ENCODE results near the gene LMO2. TPM values are rescaled to one million over a fixed set of nuclear protein-coding genes. Genes with fewer than 3 reads are reported as not detected.

LMO2 gene
- total RNA-seq, 1 donor from 2014 or later, result 1.8 TPM

DNA sequence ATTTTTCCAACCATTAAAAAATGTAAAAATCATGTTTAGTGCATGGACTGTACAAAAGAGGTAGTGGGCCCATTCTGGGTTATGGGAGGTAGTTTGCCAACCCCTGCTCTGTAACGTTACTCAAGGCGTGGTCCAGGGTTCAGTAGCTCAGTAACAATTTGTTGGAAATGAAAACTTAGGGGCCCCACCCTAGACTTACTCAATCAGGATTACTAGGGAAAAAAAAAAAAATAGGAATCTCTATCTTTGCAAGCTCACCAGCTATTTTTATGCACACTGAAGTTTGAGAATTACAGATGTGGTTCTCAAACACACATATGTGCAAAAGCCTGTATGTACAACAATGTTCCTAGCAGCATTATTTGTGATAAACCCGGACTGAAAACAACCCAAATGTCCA is 17.3 kb upstream of the LMO2 start:
- Histone ChIP-seq H3K79me2 (ENCODE audit: insufficient read depth, low read length) (no peaks in the 10 kb centered on the region), H3K9ac (ENCODE audit: low read length) (no peak overlapping the region), H3K27ac (ENCODE audit: low read depth, low read length) (no peak overlapping the region), H3K27me3 (ENCODE audit: insufficient read depth, low read length) (no peaks in the 10 kb centered on the region), H2AFZ (ENCODE audit: low read depth, low read length) (no peak overlapping the region), H3K4me2 (ENCODE audit: low read length) (no peak overlapping the region), H3K9me3 (ENCODE audit: insufficient read depth, low read depth, low read length) (no peaks in the 10 kb centered on the region), H3K36me3 (ENCODE audit: insufficient read depth, low read length) (no peaks in the 10 kb centered on the region), H4K20me1 (ENCODE audit: insufficient read depth, low read length) (no peaks in the 10 kb centered on the region), H3K4me3 (ENCODE audit: insufficient read depth, low read depth, low read length) (no peak overlapping the region), H3K4me1 (ENCODE audit: insufficient read depth, low read length) (peaks cover 5% of the 10 kb centered on the region)
- no peak for TF ChIP-seq EZH2 (IDR thresholded peaks at IDR 0.05; ENCODE audit: insufficient read depth, low read length)
- TF ChIP-seq, protein P1, sequence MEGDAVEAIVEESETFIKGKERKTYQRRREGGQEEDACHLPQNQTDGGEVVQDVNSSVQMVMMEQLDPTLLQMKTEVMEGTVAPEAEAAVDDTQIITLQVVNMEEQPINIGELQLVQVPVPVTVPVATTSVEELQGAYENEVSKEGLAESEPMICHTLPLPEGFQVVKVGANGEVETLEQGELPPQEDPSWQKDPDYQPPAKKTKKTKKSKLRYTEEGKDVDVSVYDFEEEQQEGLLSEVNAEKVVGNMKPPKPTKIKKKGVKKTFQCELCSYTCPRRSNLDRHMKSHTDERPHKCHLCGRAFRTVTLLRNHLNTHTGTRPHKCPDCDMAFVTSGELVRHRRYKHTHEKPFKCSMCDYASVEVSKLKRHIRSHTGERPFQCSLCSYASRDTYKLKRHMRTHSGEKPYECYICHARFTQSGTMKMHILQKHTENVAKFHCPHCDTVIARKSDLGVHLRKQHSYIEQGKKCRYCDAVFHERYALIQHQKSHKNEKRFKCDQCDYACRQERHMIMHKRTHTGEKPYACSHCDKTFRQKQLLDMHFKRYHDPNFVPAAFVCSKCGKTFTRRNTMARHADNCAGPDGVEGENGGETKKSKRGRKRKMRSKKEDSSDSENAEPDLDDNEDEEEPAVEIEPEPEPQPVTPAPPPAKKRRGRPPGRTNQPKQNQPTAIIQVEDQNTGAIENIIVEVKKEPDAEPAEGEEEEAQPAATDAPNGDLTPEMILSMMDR (IDR thresholded peaks at IDR 0.05; ENCODE audit: insufficient read depth, low read depth, low read length), result no peak
- Mint-ChIP-seq H3K27me3 (ENCODE audit: low read depth, unreplicated experiment) (no peaks in the 10 kb centered on the region), H3K27ac (ENCODE audit: unreplicated experiment) (no peak overlapping the region), H3K36me3 (ENCODE audit: low read depth, unreplicated experiment) (no peaks in the 10 kb centered on the region), H3K4me3 (ENCODE audit: unreplicated experiment) (no peak overlapping the region), H3K4me1 (ENCODE audit: low read depth, unreplicated experiment) (peaks cover 6% of the 10 kb centered on the region), H3K9me3 (ENCODE audit: unreplicated experiment) (peaks cover 7% of the 10 kb centered on the region)
- no peak for DNase-seq (ENCODE audit: low read depth)
- FAIRE-seq, result no peak

DNA sequence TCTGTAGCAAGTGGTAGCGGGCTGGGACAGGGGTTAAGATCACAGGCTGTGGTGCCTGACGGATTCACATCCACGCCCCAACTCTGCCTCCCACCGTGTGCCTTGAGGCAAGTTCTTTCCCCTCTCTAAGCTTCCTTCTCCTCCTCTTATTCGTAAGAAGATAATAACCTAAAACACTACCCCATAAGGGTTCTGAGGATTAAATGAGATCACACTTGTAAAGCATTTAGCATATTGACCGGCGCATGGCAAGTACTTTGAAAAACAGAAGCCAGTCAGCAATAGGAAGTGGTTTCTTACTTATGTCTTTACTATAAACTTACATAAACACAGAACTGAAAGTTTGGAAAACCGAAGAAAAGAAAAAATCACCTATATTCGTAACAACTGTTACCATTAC is 15.5 kb upstream of the LMO2 start:
- H3K27me3 ChIP-seq (ENCODE audit: insufficient read depth, low read length), result no peaks in the 10 kb centered on the region
- Mint-ChIP-seq H3K27ac (ENCODE audit: unreplicated experiment) (no peak overlapping the region), H3K4me3 (ENCODE audit: unreplicated experiment) (no peak overlapping the region), H3K9me3 (ENCODE audit: unreplicated experiment) (peaks cover 2% of the 10 kb centered on the region), H3K27me3 (ENCODE audit: low read depth, unreplicated experiment) (no peaks in the 10 kb centered on the region), H3K36me3 (ENCODE audit: low read depth, unreplicated experiment) (no peaks in the 10 kb centered on the region), H3K4me1 (ENCODE audit: low read depth, unreplicated experiment) (peaks cover 2% of the 10 kb centered on the region)
- H3K36me3 ChIP-seq (ENCODE audit: insufficient read depth, low read length), result no peaks in the 10 kb centered on the region
- H3K4me3 ChIP-seq (ENCODE audit: insufficient read depth, low read depth, low read length), result no peak overlapping the region
- no peak overlapping the region for H3K27ac ChIP-seq (ENCODE audit: low read depth, low read length)
- H3K9me3 ChIP-seq (ENCODE audit: insufficient read depth, low read depth, low read length), result no peaks in the 10 kb centered on the region
- no peaks in the 10 kb centered on the region for H4K20me1 ChIP-seq (ENCODE audit: insufficient read depth, low read length)
- no peak overlapping the region for H2AFZ ChIP-seq (ENCODE audit: low read depth, low read length)
- FAIRE-seq, result no peak
- DNase-seq (ENCODE audit: low read depth), result no peak
- peaks cover 2% of the 10 kb centered on the region for H3K4me1 ChIP-seq (ENCODE audit: insufficient read depth, low read length)
- no peaks in the 10 kb centered on the region for H3K79me2 ChIP-seq (ENCODE audit: insufficient read depth, low read length)
- H3K9ac ChIP-seq (ENCODE audit: low read length), result no peak overlapping the region
- TF ChIP-seq, protein P1 (IDR thresholded peaks at IDR 0.05; ENCODE audit: insufficient read depth, low read depth, low read length), result no peak
- no peak for TF ChIP-seq EZH2 (IDR thresholded peaks at IDR 0.05; ENCODE audit: insufficient read depth, low read length)
- no peak overlapping the region for H3K4me2 ChIP-seq (ENCODE audit: low read length)

DNA sequence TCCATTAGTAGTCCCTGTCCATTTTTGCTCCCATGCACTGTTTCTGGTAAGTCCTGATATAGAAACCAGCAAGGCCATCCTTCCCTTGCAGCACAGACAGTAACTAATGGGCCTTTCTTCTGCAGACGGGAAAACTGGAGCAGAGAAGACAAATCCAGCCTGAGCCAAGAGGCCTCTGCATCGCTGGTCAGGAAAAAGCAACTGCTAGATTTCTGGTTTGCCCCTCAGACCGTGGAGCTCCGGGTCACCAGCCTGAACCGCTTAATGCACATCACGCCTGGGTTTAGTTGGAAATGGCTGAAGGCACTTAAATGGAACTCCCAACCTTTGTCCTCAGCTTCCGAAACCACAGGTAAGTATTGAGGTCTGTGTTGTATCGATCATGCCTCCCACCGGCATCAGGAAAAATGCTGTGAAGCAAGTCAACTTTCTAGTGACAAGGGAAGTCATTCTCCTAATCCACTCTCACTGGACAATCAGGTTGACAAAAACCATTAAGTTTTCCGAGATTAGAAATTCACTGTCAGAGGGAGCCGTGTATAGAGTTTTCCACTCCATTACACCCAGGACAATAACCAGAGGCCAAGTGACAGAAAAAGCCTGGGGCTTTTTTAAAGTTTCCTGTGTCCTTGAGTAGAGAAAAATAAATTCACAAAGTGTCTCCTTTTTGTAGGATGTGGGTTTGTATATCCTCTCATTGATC is 14.8 kb upstream of the LMO2 start:
- H3K9me3 ChIP-seq (ENCODE audit: insufficient read depth, low read depth, low read length), result no peaks in the 10 kb centered on the region
- no peak overlapping the region for H2AFZ ChIP-seq (ENCODE audit: low read depth, low read length)
- TF ChIP-seq, protein P1 (IDR thresholded peaks at IDR 0.05; ENCODE audit: insufficient read depth, low read depth, low read length), result no peak
- TF ChIP-seq EZH2 (IDR thresholded peaks at IDR 0.05; ENCODE audit: insufficient read depth, low read length), result no peak
- no peak overlapping the region for H3K27ac Mint-ChIP-seq (ENCODE audit: unreplicated experiment)
- peaks cover 2% of the 10 kb centered on the region for H3K4me1 Mint-ChIP-seq (ENCODE audit: low read depth, unreplicated experiment)
- no peak overlapping the region for H3K4me3 Mint-ChIP-seq (ENCODE audit: unreplicated experiment)
- H4K20me1 ChIP-seq (ENCODE audit: insufficient read depth, low read length), result no peaks in the 10 kb centered on the region
- no peak for DNase-seq (ENCODE audit: low read depth)
- peaks cover 3% of the 10 kb centered on the region for H3K27me3 Mint-ChIP-seq (ENCODE audit: low read depth, unreplicated experiment)
- H3K36me3 ChIP-seq (ENCODE audit: insufficient read depth, low read length), result no peaks in the 10 kb centered on the region
- no peaks in the 10 kb centered on the region for H3K36me3 Mint-ChIP-seq (ENCODE audit: low read depth, unreplicated experiment)
- H3K4me2 ChIP-seq (ENCODE audit: low read length), result no peak overlapping the region
- no peak overlapping the region for H3K27ac ChIP-seq (ENCODE audit: low read depth, low read length)
- no peak overlapping the region for H3K9ac ChIP-seq (ENCODE audit: low read length)
- H3K9me3 Mint-ChIP-seq (ENCODE audit: unreplicated experiment), result peaks cover 2% of the 10 kb centered on the region
- H3K27me3 ChIP-seq (ENCODE audit: insufficient read depth, low read length), result no peaks in the 10 kb centered on the region
- H3K4me3 ChIP-seq (ENCODE audit: insufficient read depth, low read depth, low read length), result no peak overlapping the region
- no peak for FAIRE-seq
- H3K79me2 ChIP-seq (ENCODE audit: insufficient read depth, low read length), result no peaks in the 10 kb centered on the region
- H3K4me1 ChIP-seq (ENCODE audit: insufficient read depth, low read length), result no peaks in the 10 kb centered on the region

Measured in astrocyte (in vitro differentiated cells and primary cell).